H1 (cell line): ENCODE measurements around the gene TNRC6B. TPM values are rescaled to one million over a fixed set of nuclear protein-coding genes. Genes with fewer than 3 reads are reported as not detected.

Source experiments
- RAD21 ChIP-seq, 2 experiments: IDR thresholded peaks in 1 of 2; conservative IDR thresholded peaks in 1 of 2; 2 replicates each; pipeline ENCODE4 v1.6.1; 2011; ENCODE audit warnings: low read depth in 2 of 2, low read length in 2 of 2, improper control_type of control experiment in 1 of 2, inconsistent platforms in 1 of 2, mild to moderate bottlenecking in 1 of 2, moderate library complexity in 1 of 2
- RBBP5 ChIP-seq: IDR thresholded peaks from 2 replicates; pipeline ENCODE4 v1.7.1; 2012; ENCODE audit warnings: low read depth, mild to moderate bottlenecking, inconsistent platforms, low read length, moderate library complexity, borderline replicate concordance
- RXRA ChIP-seq: IDR thresholded peaks from 2 replicates; pipeline ENCODE4 v1.6.1; 2011; ENCODE audit warnings: low read depth, mild to moderate bottlenecking, low read length, moderate library complexity; ENCODE audit not compliant: insufficient read depth
- SUZ12 ChIP-seq: fragments of 200-600 bp; sonication (generic); IDR thresholded peaks from 2 replicates; pipeline ENCODE4 v1.6.1; 2012; ENCODE audit warnings: mild to moderate bottlenecking, inconsistent platforms, low read length, moderate library complexity, mixed read lengths
- polyA plus RNA-seq, 7 experiments: library from polyadenylated mRNA; depleted of rRNA in 3 of 7; stranded (reverse) in 5 of 7; unstranded in 2 of 7; fragments of >200 nt in 5 of 7; fragments of 200-250 nt in 2 of 7; gene quantifications; 1 replicate in 5 of 7; 2 replicates in 1 of 7; 4 replicates in 1 of 7; pipeline versions ENCODE4 v1.2.1 to v1.2.3, GENCODE V29; 2011 to 2013; ENCODE audit warnings: missing spikeins in 2 of 7, mixed read lengths in 2 of 7
- total RNA-seq: library from RNA; stranded (reverse); fragmentation: NEBNext Ultra II Directional; extraction: Animal tissue kit (Norgen Biotek cat#: 25700); gene quantifications from 2 replicates; pipeline ENCODE4 v1.2.1, GENCODE V29; 2021

Gene TNRC6B
- total and polyA plus RNA-seq, 2 of the 8 experiments (the other 6 are each of a cell fraction or from before 2014, with no cell fraction given): 12.5 to 48.9 TPM

DNA sequence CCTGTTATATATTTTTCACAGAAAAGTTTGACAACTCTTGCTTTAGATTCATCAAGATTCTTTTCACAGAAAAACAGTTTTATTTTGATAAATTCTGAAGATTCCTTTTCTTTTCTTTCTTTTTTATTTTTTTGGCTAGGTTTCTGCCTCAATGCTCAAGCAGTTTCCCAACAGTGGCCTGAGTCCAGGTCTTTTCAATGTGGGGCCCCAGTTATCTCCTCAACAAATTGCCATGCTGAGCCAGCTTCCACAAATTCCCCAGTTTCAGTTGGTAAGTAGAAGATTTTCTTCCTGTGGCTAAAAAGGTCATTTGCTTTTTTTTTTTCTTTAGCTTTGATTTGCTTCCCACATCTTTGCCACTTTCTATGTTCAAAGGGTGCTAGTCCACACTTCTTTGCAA lies 122.6 kb downstream of the TNRC6B start (continued):
- TF ChIP-seq RXRA (no peak), SUZ12 (no peak), RBBP5 (no peak), RAD21 (IDR thresholded peaks at IDR 0.05 in 1 of 2, conservative IDR thresholded peaks at IDR 0.05 in 1 of 2; ENCODE audit: low read depth in 2 of 2, low read length in 2 of 2) (no peak)
